Astrocyte (in vitro differentiated cells and primary cell): ENCODE results near the gene CELSR2. TPM values are rescaled to one million over a fixed set of nuclear protein-coding genes. Genes with fewer than 3 reads are reported as not detected.

Experiments used
- DNase-seq: peaks from one replicate; pipeline ENCODE4 v3.0.0-alpha.2; 2010; ENCODE audit warnings: low read depth
- FAIRE-seq: peaks from 2 replicates; lab custom pipeline; 2011; peaks lifted over from hg19 to GRCh38; lab: Jason Lieb, UNC
- H2AFZ ChIP-seq: 2 replicates; pipeline ENCODE4 v1.6.0; 2012; ENCODE audit warnings: low read depth, low read length, inconsistent platforms
- H3K27ac ChIP-seq: 2 replicates; pipeline ENCODE4 v1.5.1; 2011; ENCODE audit warnings: low read depth, low read length, inconsistent platforms
- H3K27me3 ChIP-seq: 2 replicates; pipeline ENCODE4 v1.6.0; 2011; ENCODE audit warnings: low read length, inconsistent platforms; ENCODE audit not compliant: insufficient read depth
- H3K36me3 ChIP-seq: 2 replicates; pipeline ENCODE4 v1.5.1; 2011; ENCODE audit warnings: low read length, inconsistent platforms; ENCODE audit not compliant: insufficient read depth
- H3K4me1 ChIP-seq: 2 replicates; pipeline ENCODE4 v1.5.1; 2011; ENCODE audit warnings: low read length, inconsistent platforms; ENCODE audit not compliant: insufficient read depth
- H3K4me2 ChIP-seq: 2 replicates; pipeline ENCODE4 v1.6.0; 2012; ENCODE audit warnings: low read length, inconsistent platforms
- H3K4me3 ChIP-seq: 2 replicates; pipeline ENCODE4 v1.5.1; 2011; ENCODE audit warnings: low read depth, mild to moderate bottlenecking, low read length, inconsistent platforms; ENCODE audit not compliant: insufficient read depth
- H3K79me2 ChIP-seq: 2 replicates; pipeline ENCODE4 v1.6.0; 2012; ENCODE audit warnings: mild to moderate bottlenecking, low read length, inconsistent platforms; ENCODE audit not compliant: insufficient read depth
- H3K9ac ChIP-seq: 2 replicates; pipeline ENCODE4 v1.6.0; 2012; ENCODE audit warnings: mild to moderate bottlenecking, low read length, inconsistent platforms
- H3K9me3 ChIP-seq: 2 replicates; pipeline ENCODE4 v1.5.1; 2012; ENCODE audit warnings: low read depth, mild to moderate bottlenecking, low read length, inconsistent platforms; ENCODE audit not compliant: insufficient read depth
- H4K20me1 ChIP-seq: 2 replicates; pipeline ENCODE4 v1.6.0; 2012; ENCODE audit warnings: low read length, inconsistent platforms; ENCODE audit not compliant: insufficient read depth
- H3K27ac Mint-ChIP-seq: one replicate; pipeline ENCODE4 v1.8.0; 2021; ENCODE audit warnings: mild to moderate bottlenecking, mixed read lengths; ENCODE audit not compliant: unreplicated experiment
- H3K27me3 Mint-ChIP-seq: one replicate; pipeline ENCODE4 v1.8.0; 2021; ENCODE audit warnings: low read depth, mixed read lengths; ENCODE audit not compliant: unreplicated experiment
- H3K36me3 Mint-ChIP-seq: one replicate; pipeline ENCODE4 v1.8.0; 2021; ENCODE audit warnings: low read depth, mixed read lengths; ENCODE audit not compliant: unreplicated experiment
- H3K4me1 Mint-ChIP-seq: one replicate; pipeline ENCODE4 v1.8.0; 2021; ENCODE audit warnings: low read depth, mixed read lengths; ENCODE audit not compliant: unreplicated experiment
- H3K4me3 Mint-ChIP-seq: one replicate; pipeline ENCODE4 v1.8.0; 2021; ENCODE audit warnings: mild to moderate bottlenecking, moderate library complexity, mixed read lengths; ENCODE audit not compliant: unreplicated experiment
- H3K9me3 Mint-ChIP-seq: one replicate; pipeline ENCODE4 v1.8.0; 2021; ENCODE audit warnings: mild to moderate bottlenecking, mixed read lengths; ENCODE audit not compliant: unreplicated experiment
- EZH2 ChIP-seq: IDR thresholded peaks from 2 replicates; pipeline ENCODE4 v1.6.1; 2012; ENCODE audit warnings: mild to moderate bottlenecking, low read length, inconsistent platforms; ENCODE audit not compliant: insufficient read depth
- total RNA-seq: library from RNA; stranded (reverse); gene quantifications from 2 replicates; pipeline ENCODE4 v1.2.1, GENCODE V29; 2021
- TF ChIP-seq, protein P1 (sequence below): IDR thresholded peaks from 2 replicates; pipeline ENCODE4 v1.5.1; 2011; ENCODE audit warnings: low read depth, mild to moderate bottlenecking, inconsistent platforms, low read length, moderate library complexity; ENCODE audit not compliant: insufficient read depth

The CELSR2 gene
- total RNA-seq, 1 donor from 2014 or later = 10.0 TPM

DNA sequence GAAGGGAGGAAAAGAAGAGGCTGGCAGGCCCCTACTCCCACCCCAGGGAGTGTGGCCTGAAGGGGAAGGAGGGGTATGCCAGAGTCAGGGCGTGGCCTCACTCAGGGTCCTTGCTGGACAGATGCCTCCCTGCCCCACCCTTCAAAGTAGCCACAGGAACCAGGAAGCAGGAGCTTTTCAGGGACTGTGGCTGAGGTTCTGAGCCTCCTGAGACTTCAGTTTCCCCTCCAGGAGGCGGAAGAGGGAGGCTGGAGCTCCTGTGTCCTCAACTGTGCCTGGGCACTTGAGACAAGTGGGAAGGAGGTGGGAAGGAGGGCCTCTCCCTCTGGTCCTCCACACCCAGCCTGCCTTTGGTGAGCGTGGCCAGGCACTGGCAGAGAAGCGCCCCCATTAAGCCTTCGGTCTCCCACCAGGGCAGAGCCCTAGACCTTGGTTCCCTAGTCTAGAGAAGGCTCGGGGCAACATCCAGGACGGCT is 5.3 kb downstream of the CELSR2 start:
- Histone ChIP-seq H4K20me1 (no peaks in the 10 kb centered on the region), H3K4me2 (peak overlapping the region; percentile 54), H3K9ac (no peak overlapping the region), H3K27ac (no peak overlapping the region), H2AFZ (peak overlapping the region; percentile 19), H3K4me1 (peaks cover 26% of the 10 kb centered on the region), H3K4me3 (no peak overlapping the region), H3K79me2 (peaks cover 4% of the 10 kb centered on the region), H3K36me3 (no peaks in the 10 kb centered on the region), H3K27me3 (no peaks in the 10 kb centered on the region), H3K9me3 (no peaks in the 10 kb centered on the region)
- Mint-ChIP-seq H3K9me3 (no peaks in the 10 kb centered on the region), H3K4me1 (peaks cover 13% of the 10 kb centered on the region), H3K27me3 (no peaks in the 10 kb centered on the region), H3K27ac (peak overlapping the region; percentile 41), H3K4me3 (no peak overlapping the region), H3K36me3 (peaks cover 9% of the 10 kb centered on the region)
- FAIRE-seq (no peak), DNase-seq (no peak)
- no peak for TF ChIP-seq EZH2
- TF ChIP-seq, protein P1, sequence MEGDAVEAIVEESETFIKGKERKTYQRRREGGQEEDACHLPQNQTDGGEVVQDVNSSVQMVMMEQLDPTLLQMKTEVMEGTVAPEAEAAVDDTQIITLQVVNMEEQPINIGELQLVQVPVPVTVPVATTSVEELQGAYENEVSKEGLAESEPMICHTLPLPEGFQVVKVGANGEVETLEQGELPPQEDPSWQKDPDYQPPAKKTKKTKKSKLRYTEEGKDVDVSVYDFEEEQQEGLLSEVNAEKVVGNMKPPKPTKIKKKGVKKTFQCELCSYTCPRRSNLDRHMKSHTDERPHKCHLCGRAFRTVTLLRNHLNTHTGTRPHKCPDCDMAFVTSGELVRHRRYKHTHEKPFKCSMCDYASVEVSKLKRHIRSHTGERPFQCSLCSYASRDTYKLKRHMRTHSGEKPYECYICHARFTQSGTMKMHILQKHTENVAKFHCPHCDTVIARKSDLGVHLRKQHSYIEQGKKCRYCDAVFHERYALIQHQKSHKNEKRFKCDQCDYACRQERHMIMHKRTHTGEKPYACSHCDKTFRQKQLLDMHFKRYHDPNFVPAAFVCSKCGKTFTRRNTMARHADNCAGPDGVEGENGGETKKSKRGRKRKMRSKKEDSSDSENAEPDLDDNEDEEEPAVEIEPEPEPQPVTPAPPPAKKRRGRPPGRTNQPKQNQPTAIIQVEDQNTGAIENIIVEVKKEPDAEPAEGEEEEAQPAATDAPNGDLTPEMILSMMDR = no peak

DNA sequence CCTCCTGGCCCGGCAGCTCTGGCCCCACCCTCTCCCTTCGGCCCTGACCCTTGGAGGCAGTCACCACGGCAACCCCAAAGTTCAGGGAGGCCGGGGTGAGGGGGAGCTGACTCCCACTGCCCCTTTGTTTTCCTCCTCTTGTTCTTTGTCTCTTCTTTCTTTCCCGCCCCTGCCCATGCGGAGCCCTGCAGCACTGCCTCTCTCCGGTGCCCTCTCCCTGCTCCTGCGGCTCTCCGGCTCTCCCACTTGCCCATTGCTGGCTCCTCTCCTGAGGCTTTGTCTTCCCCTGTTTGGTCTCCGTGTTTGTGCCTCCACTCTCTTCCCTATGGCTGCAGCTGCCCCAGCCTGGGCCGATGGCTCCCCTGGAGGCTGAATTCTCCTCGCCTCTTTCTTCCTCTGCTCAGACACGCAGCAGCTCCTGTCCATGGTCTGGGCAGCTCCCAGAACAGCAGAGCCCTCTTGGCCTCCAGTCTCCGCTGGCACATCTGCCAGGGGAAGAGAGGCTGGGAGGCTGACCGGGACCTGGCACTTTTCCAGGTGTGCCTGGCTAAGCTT is 5.8 kb downstream of the CELSR2 start:
- Histone ChIP-seq H3K4me2 (peak overlapping the region; percentile 54), H3K36me3 (no peaks in the 10 kb centered on the region), H3K9me3 (no peaks in the 10 kb centered on the region), H2AFZ (peak overlapping the region; percentile 31), H4K20me1 (no peaks in the 10 kb centered on the region), H3K27me3 (no peaks in the 10 kb centered on the region), H3K9ac (no peak overlapping the region), H3K4me3 (no peak overlapping the region), H3K27ac (no peak overlapping the region), H3K4me1 (peaks cover 23% of the 10 kb centered on the region), H3K79me2 (peaks cover 4% of the 10 kb centered on the region)
- no peaks in the 10 kb centered on the region for H3K9me3 Mint-ChIP-seq
- DNase-seq (no peak), FAIRE-seq (no peak)
- H3K4me3 Mint-ChIP-seq = no peak overlapping the region
- H3K4me1 Mint-ChIP-seq = peaks cover 15% of the 10 kb centered on the region
- peak overlapping the region; percentile 81 for H3K27ac Mint-ChIP-seq
- H3K27me3 Mint-ChIP-seq = no peaks in the 10 kb centered on the region
- H3K36me3 Mint-ChIP-seq = peaks cover 9% of the 10 kb centered on the region
- TF ChIP-seq, protein P1 = no peak
- TF ChIP-seq EZH2 = no peak

DNA sequence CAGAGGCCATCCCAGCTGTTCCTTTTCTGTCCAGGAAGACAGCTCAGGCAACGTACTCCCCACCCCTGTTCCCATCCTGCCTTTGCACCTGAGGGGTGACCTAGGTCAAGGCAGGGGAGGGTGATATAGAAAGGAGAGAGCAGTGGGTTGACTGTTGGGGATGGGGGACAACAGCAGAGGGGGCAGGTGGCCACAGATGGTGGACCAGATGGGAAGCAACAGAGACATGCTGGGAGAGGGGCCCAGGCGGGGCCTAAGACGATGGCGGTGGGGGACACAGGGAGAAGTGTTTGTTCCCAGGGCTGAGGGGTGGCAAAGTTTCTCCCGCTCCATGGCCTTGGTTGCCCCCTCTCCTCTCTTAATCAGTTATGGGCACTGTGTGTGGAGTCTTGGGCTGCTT is 6.3 kb downstream of the CELSR2 start:
- FAIRE-seq = no peak
- Histone ChIP-seq H4K20me1 (no peaks in the 10 kb centered on the region), H3K36me3 (no peaks in the 10 kb centered on the region), H3K4me3 (no peak overlapping the region), H3K27ac (no peak overlapping the region), H3K9me3 (no peaks in the 10 kb centered on the region), H3K79me2 (peaks cover 4% of the 10 kb centered on the region), H3K4me1 (peaks cover 21% of the 10 kb centered on the region), H3K9ac (no peak overlapping the region), H2AFZ (peak overlapping the region; percentile 31), H3K4me2 (no peak overlapping the region), H3K27me3 (no peaks in the 10 kb centered on the region)
- Mint-ChIP-seq H3K4me3 (no peak overlapping the region), H3K27ac (no peak overlapping the region), H3K9me3 (no peaks in the 10 kb centered on the region), H3K36me3 (peaks cover 9% of the 10 kb centered on the region), H3K4me1 (peaks cover 15% of the 10 kb centered on the region), H3K27me3 (no peaks in the 10 kb centered on the region)
- no peak for TF ChIP-seq EZH2
- TF ChIP-seq, protein P1 = no peak
- DNase-seq = no peak
